ENCODE results near the gene RPS16.

DNA sequence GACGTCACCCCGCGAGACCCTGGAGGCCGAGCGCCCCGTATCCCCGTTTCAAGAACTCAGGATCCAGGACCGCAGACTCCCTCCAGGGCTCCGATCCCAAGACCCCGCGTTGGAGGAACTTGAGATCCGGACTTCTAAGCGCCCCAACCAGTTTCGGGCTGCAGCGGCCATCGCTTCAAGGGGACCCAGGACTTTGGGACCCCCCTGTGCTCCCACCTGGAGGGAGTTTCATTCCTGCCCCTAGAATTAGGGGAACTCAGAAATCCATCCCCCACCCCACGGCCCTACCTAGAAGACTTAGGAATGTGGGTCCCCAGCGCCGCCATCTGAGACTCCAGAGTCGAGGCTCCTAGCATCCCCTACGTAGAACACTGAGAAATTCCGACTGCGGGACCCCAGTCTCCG lies 22.9 kb downstream of the RPS16 start:
- TF ChIP-seq CTCF (IDR thresholded peaks at IDR 0.05) (no peak; the same call in 1 of the 2 replicates), ZFX (IDR thresholded peaks at IDR 0.05; ENCODE audit: borderline replicate concordance) (no peak)
